Ectodermal cell (in vitro differentiated cells): ENCODE measurements around the gene AQP7.

Source experiments
- H3K27ac ChIP-seq: 2 replicates; pipeline ENCODE4 v1.7.0; 2013; ENCODE audit warnings: mild to moderate bottlenecking, low read depth, low read length; ENCODE audit not compliant: insufficient read depth, poor library complexity, severe bottlenecking
- H3K27me3 ChIP-seq: 2 replicates; pipeline ENCODE4 v1.7.0; 2013; ENCODE audit warnings: mild to moderate bottlenecking, low read length; ENCODE audit not compliant: insufficient read depth, control insufficient read depth, poor library complexity, severe bottlenecking
- H3K36me3 ChIP-seq: one replicate; pipeline ENCODE4 v1.7.0; 2013; ENCODE audit warnings: low read length; ENCODE audit not compliant: control insufficient read depth, insufficient read depth
- H3K4me1 ChIP-seq: one replicate; pipeline ENCODE4 v1.7.0; 2013; ENCODE audit warnings: low read length; ENCODE audit not compliant: control insufficient read depth, insufficient read depth
- H3K4me3 ChIP-seq: 2 replicates; pipeline ENCODE4 v1.7.0; 2013; ENCODE audit warnings: low read depth, low read length, control low read depth; ENCODE audit not compliant: insufficient read depth
- H3K9me3 ChIP-seq: 2 replicates; pipeline ENCODE4 v1.7.0; 2013; ENCODE audit warnings: mild to moderate bottlenecking, low read length, moderate library complexity; ENCODE audit not compliant: control insufficient read depth
- WGBS, 2 experiments: methylation state at CpG; one replicate each; pipeline ENCODE4 v1.1.7; 2013; ENCODE audit warnings: missing lambda C conversion rate in 2 of 2; 5-methylcytosine and 5-hydroxymethylcytosine counted together

Gene AQP7

GRCh38 chr9:33351547-33351946, 50.8 kb downstream of the AQP7 start:
- Histone ChIP-seq H3K9me3 (no peaks in the 10 kb centered on the region), H3K27me3 (no peaks in the 10 kb centered on the region), H3K27ac (no peak overlapping the region), H3K4me3 (no peak overlapping the region), H3K4me1 (no peaks in the 10 kb centered on the region), H3K36me3 (peaks cover 14% of the 10 kb centered on the region)
- 94 to 97% methylated on average over 4 of the region's 4 CpGs for WGBS, 2 experiments

GRCh38 chr9:33350310-33350709, 52.1 kb downstream of the AQP7 start:
- H3K4me1 ChIP-seq: no peaks in the 10 kb centered on the region
- no peak overlapping the region for H3K4me3 ChIP-seq
- H3K27ac ChIP-seq: no peak overlapping the region
- H3K9me3 ChIP-seq: no peaks in the 10 kb centered on the region
- 69 to 91% methylated on average over 2 of the region's 2 CpGs for WGBS, 2 experiments
- H3K36me3 ChIP-seq: peaks cover 24% of the 10 kb centered on the region
- no peaks in the 10 kb centered on the region for H3K27me3 ChIP-seq

- Histone ChIP-seq H3K27ac (no peak overlapping the region), H3K27me3 (no peaks in the 10 kb centered on the region), H3K36me3 (peaks cover 25% of the 10 kb centered on the region), H3K4me3 (no peak overlapping the region), H3K4me1 (no peaks in the 10 kb centered on the region), H3K9me3 (no peaks in the 10 kb centered on the region)
- WGBS, 2 experiments: 84 to 92% methylated on average over 2 of the region's 2 CpGs
These were observed 52.6 kb downstream of the AQP7 start for GRCh38 chr9:33349743-33350142.

- WGBS, 2 experiments: 91 to 95% methylated on average over 4 of the region's 4 CpGs
- Histone ChIP-seq H3K27ac (no peak overlapping the region), H3K4me3 (no peak overlapping the region), H3K27me3 (no peaks in the 10 kb centered on the region), H3K4me1 (no peaks in the 10 kb centered on the region), H3K9me3 (no peaks in the 10 kb centered on the region), H3K36me3 (peaks cover 32% of the 10 kb centered on the region)
These were observed 53.4 kb downstream of the AQP7 start for GRCh38 chr9:33348998-33349397.

- peaks cover 42% of the 10 kb centered on the region for H3K36me3 ChIP-seq
These were observed 55.8 kb downstream of the AQP7 start for GRCh38 chr9:33346564-33346963.

GRCh38 chr9:33344145-33344544, 58.2 kb downstream of the AQP7 start:
- 89 to 94% methylated on average over 3 of the region's 3 CpGs for WGBS, 2 experiments
- Histone ChIP-seq H3K4me1 (no peaks in the 10 kb centered on the region), H3K27ac (no peak overlapping the region), H3K9me3 (peaks cover 5% of the 10 kb centered on the region), H3K4me3 (no peak overlapping the region), H3K36me3 (peaks cover 63% of the 10 kb centered on the region), H3K27me3 (no peaks in the 10 kb centered on the region)

More at GRCh38 chr9:33346564-33346963, 55.8 kb downstream of the AQP7 start:
- Histone ChIP-seq H3K4me3 (no peak overlapping the region), H3K9me3 (no peaks in the 10 kb centered on the region), H3K4me1 (no peaks in the 10 kb centered on the region), H3K27ac (no peak overlapping the region), H3K27me3 (no peaks in the 10 kb centered on the region)
- WGBS, 2 experiments: 96 to 100% methylated on average over 2 to 3 of the region's 4 CpGs

GRCh38 chr9:33341182-33341581, 61.2 kb downstream of the AQP7 start:
- 85 to 86% methylated on average over 2 of the region's 3 CpGs for WGBS, 2 experiments
- Histone ChIP-seq H3K27me3 (no peaks in the 10 kb centered on the region), H3K27ac (no peak overlapping the region), H3K4me1 (no peaks in the 10 kb centered on the region), H3K9me3 (peaks cover 10% of the 10 kb centered on the region), H3K36me3 (peaks cover 65% of the 10 kb centered on the region), H3K4me3 (no peak overlapping the region)

- no peaks in the 10 kb centered on the region for H3K4me1 ChIP-seq
- H3K27ac ChIP-seq: no peak overlapping the region
- H3K27me3 ChIP-seq: no peaks in the 10 kb centered on the region
- no peak overlapping the region for H3K4me3 ChIP-seq
- H3K36me3 ChIP-seq: peaks cover 59% of the 10 kb centered on the region
- WGBS, 2 experiments: 95 to 98% methylated on average over 3 of the region's 3 CpGs
- peaks cover 10% of the 10 kb centered on the region for H3K9me3 ChIP-seq
These were observed 62.2 kb downstream of the AQP7 start for GRCh38 chr9:33340186-33340585.
